Testis (tissue), 3 donors: ENCODE data around the gene GRID2. TPM values are rescaled to one million over a fixed set of nuclear protein-coding genes. Genes with fewer than 3 reads are reported as not detected.

Experiments used
- DNase-seq: peaks from one replicate; pipeline ENCODE4 v3.0.0-alpha.2; 2019
- H3K27ac ChIP-seq, 2 donors: fragments of 200-600 bp; sonication (generic); one replicate each; pipeline ENCODE4 v1.5.1; 2019
- H3K27me3 ChIP-seq: fragments of 200-600 bp; sonication (generic); one replicate; pipeline ENCODE4 v1.5.1; 2019
- H3K36me3 ChIP-seq: fragments of 200-600 bp; sonication (generic); one replicate; pipeline ENCODE4 v1.5.1; 2017; ENCODE audit warnings: low read depth; ENCODE audit errors: missing control alignments
- H3K4me1 ChIP-seq: fragments of 200-600 bp; sonication (generic); one replicate; pipeline ENCODE4 v1.5.1; 2019
- H3K4me3 ChIP-seq, 2 donors: fragments of 200-600 bp; sonication (generic); one replicate each; pipeline ENCODE4 v1.5.1; 2017 to 2019
- H3K9me3 ChIP-seq: fragments of 200-600 bp; sonication (generic); one replicate; pipeline ENCODE4 v1.5.1; 2017
- POLR2A ChIP-seq: fragments of 450-650 bp; IDR thresholded peaks from one replicate; pipeline ENCODE4 v1.6.1; 2017; ENCODE audit warnings: antibody characterized with exemption, mild to moderate bottlenecking, moderate library complexity
- WGBS, 2 donors: methylation state at CpG; one replicate each; pipeline ENCODE4 v1.1.5; 2018; 5-methylcytosine and 5-hydroxymethylcytosine counted together
- intact Hi-C: fragments of 100-400 bp; cut with DNase I; formaldehyde crosslinking; loops from one replicate; pipeline ENCODE4 v1.15.1; 2023; ENCODE audit warnings: low total_unique reads
- polyA plus RNA-seq: library from polyadenylated mRNA; stranded (reverse); fragments of 350-450 nt; fragmentation: Illumina TruSeq; extraction: RNeasy Lipid Tissue Mini Kit (QIAGEN cat#74804); gene quantifications from one replicate; pipeline ENCODE4 v1.2.3, GENCODE V29; 2014; ENCODE audit warnings: low read depth, low replicate concordance; ENCODE audit not compliant: insufficient read depth
- total RNA-seq, 2 donors: library from RNA; depleted of rRNA; stranded (reverse); fragments of >200 nt; gene quantifications; one replicate each; pipeline ENCODE4 v1.2.3, GENCODE V29; 2016
- TF ChIP-seq, protein P1 (sequence below), 3 experiments: fragments of 450-650 bp in 2 of 3; fragments of 200-600 bp in 1 of 3; sonication (generic) in 1 of 3; IDR thresholded peaks; one replicate each; pipeline ENCODE4 v1.5.1; 2016 to 2019; ENCODE audit warnings: antibody characterized with exemption in 3 of 3, mild to moderate bottlenecking in 2 of 3, moderate library complexity in 1 of 3

The GRID2 gene
- total and polyA plus RNA-seq, 3 donors from 2014 or later = 27.1 to 34.6 (median 32.7) TPM

DNA sequence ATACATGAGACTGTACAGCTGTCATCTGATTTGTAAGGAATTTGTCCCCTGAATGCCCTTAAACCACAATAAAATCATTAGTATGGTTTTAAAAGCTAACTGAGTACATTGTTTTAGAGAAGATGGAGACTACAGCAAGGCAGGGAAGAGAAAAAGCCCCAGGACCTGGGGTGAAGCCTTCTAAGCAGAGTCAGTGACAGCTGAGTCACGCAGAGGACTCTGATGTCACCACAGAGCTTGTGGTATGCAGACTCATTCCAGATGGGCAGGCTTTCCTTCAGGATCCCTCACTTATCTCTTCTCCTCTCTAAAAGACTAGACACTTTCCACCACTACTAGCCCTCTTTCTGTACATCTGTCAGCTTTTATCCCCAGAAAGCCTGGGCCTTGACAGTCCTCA lies 1427.7 kb downstream of the GRID2 start:
- H3K9me3 ChIP-seq = no peaks in the 10 kb centered on the region
- H3K4me1 ChIP-seq = no peaks in the 10 kb centered on the region
- intact Hi-C loops = no loop called here
- no peak overlapping the region for H3K4me3 ChIP-seq
- no peak for DNase-seq
- TF ChIP-seq POLR2A = no peak
- TF ChIP-seq, protein P1, sequence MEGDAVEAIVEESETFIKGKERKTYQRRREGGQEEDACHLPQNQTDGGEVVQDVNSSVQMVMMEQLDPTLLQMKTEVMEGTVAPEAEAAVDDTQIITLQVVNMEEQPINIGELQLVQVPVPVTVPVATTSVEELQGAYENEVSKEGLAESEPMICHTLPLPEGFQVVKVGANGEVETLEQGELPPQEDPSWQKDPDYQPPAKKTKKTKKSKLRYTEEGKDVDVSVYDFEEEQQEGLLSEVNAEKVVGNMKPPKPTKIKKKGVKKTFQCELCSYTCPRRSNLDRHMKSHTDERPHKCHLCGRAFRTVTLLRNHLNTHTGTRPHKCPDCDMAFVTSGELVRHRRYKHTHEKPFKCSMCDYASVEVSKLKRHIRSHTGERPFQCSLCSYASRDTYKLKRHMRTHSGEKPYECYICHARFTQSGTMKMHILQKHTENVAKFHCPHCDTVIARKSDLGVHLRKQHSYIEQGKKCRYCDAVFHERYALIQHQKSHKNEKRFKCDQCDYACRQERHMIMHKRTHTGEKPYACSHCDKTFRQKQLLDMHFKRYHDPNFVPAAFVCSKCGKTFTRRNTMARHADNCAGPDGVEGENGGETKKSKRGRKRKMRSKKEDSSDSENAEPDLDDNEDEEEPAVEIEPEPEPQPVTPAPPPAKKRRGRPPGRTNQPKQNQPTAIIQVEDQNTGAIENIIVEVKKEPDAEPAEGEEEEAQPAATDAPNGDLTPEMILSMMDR (IDR thresholded peaks at IDR 0.05) = no peak
- H3K36me3 ChIP-seq = no peaks in the 10 kb centered on the region
- no peak overlapping the region for H3K27ac ChIP-seq
- H3K27me3 ChIP-seq = no peaks in the 10 kb centered on the region
- 96 to 100% methylated on average over 1 of the region's 1 CpG for WGBS, 2 donors

DNA sequence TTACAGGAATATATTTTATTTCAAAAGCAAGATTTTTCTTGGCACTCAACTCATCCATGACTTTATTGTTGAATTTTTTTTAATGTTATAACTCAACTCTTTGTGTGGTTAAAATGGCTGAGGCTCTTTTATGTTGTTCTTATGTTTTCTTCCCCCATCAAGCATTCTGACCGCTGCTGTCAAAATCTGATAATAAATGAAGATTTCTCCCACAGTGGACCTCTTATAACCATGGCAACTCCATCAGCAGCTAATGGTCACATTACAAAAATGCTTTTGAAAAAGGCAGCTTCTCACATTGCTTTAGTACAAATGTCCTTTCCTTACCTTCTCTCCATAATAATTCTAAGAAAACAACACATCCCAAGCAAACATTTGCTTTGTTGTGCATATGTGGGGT lies 1428.7 kb downstream of the GRID2 start:
- TF ChIP-seq, protein P1 (IDR thresholded peaks at IDR 0.05) = no peak
- TF ChIP-seq POLR2A = no peak
- no peak for DNase-seq
- H3K4me3 ChIP-seq = no peak overlapping the region
- no peak overlapping the region for H3K27ac ChIP-seq
- intact Hi-C loops = no loop called here
- no peaks in the 10 kb centered on the region for H3K27me3 ChIP-seq
- no peaks in the 10 kb centered on the region for H3K9me3 ChIP-seq
- no peaks in the 10 kb centered on the region for H3K36me3 ChIP-seq
- no peaks in the 10 kb centered on the region for H3K4me1 ChIP-seq
- 59 to 91% methylated on average over 1 of the region's 1 CpG for WGBS, 2 donors

DNA sequence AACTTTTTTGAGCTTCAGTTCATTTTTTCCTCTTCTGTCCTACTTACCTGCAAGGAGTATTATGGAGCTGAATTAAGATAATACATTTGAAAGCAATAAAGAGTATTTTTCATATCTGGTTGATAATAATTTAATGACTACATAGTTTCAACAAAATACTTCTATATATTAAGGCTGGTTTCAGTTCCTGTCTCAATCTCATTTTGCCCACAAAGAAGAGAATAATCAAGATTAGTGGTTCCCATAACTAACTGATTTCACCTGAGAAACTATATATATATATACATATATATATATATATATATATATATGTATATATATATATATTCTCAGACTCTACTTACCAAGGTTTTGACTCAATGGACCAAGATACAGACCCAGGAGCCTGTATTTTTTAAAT lies 1437.1 kb downstream of the GRID2 start:
- no peaks in the 10 kb centered on the region for H3K9me3 ChIP-seq
- TF ChIP-seq, protein P1 (IDR thresholded peaks at IDR 0.05) = no peak
- TF ChIP-seq POLR2A = no peak
- no peak overlapping the region for H3K4me3 ChIP-seq
- DNase-seq = no peak
- H3K36me3 ChIP-seq = no peaks in the 10 kb centered on the region
- H3K4me1 ChIP-seq = no peaks in the 10 kb centered on the region
- intact Hi-C loops = no loop called here
- H3K27me3 ChIP-seq = no peaks in the 10 kb centered on the region
- no peak overlapping the region for H3K27ac ChIP-seq

DNA sequence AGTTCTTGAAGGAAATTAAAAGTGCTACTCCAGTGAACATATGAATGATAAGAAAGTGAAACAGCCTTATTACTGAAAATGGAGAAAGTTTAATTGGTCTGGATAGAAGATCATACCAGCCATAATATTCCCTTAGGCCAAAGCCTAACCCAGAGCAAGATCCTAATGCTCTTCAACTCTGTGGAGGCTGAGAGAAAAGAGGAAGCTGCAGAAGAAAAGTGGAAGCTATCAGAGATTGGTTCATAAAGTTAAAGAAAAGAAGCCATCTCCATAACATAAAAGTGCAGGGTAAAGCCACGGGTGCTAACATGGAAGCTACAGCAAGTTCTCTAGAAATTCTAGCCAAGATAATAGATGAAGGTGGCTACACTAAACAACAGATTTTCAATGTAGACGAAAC lies 1439.3 kb downstream of the GRID2 start:
- H3K27ac ChIP-seq = no peak overlapping the region
- no peaks in the 10 kb centered on the region for H3K9me3 ChIP-seq
- H3K27me3 ChIP-seq = no peaks in the 10 kb centered on the region
- no peaks in the 10 kb centered on the region for H3K4me1 ChIP-seq
- intact Hi-C loops = no loop called here
- no peaks in the 10 kb centered on the region for H3K36me3 ChIP-seq
- TF ChIP-seq POLR2A = no peak
- TF ChIP-seq, protein P1 (IDR thresholded peaks at IDR 0.05) = no peak
- H3K4me3 ChIP-seq = no peak overlapping the region
- no peak for DNase-seq
- WGBS, 2 donors = 88 to 89% methylated on average over 2 of the region's 2 CpGs

DNA sequence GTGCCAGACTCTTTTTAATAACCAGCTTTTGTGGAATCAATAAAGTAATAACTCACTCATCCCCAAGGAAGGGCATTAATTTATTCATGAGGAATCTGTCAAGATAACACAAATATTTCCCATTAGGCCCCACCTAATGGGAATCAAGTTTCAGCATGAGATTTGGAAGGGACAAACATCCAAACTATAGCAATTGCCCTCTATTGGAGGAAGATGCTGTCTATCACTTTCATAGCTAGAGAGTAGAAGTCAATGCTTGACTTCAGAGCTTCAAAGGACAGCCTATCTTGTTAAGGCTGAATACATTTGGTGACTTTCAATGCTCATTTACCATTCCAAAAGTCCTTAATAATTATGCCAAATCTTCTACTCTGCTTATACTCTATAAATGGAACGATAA lies 1439.9 kb downstream of the GRID2 start:
- WGBS, 2 donors = 90 to 93% methylated on average over 1 of the region's 1 CpG
- Histone ChIP-seq H3K27me3 (no peaks in the 10 kb centered on the region), H3K4me1 (no peaks in the 10 kb centered on the region), H3K4me3 (no peak overlapping the region), H3K36me3 (no peaks in the 10 kb centered on the region), H3K27ac (no peak overlapping the region), H3K9me3 (no peaks in the 10 kb centered on the region)
- TF ChIP-seq POLR2A = no peak
- TF ChIP-seq, protein P1 (IDR thresholded peaks at IDR 0.05) = no peak
- intact Hi-C loops = no loop called here
- DNase-seq = no peak
